ENCODE data around the gene RGS12.

Gene RGS12

DNA sequence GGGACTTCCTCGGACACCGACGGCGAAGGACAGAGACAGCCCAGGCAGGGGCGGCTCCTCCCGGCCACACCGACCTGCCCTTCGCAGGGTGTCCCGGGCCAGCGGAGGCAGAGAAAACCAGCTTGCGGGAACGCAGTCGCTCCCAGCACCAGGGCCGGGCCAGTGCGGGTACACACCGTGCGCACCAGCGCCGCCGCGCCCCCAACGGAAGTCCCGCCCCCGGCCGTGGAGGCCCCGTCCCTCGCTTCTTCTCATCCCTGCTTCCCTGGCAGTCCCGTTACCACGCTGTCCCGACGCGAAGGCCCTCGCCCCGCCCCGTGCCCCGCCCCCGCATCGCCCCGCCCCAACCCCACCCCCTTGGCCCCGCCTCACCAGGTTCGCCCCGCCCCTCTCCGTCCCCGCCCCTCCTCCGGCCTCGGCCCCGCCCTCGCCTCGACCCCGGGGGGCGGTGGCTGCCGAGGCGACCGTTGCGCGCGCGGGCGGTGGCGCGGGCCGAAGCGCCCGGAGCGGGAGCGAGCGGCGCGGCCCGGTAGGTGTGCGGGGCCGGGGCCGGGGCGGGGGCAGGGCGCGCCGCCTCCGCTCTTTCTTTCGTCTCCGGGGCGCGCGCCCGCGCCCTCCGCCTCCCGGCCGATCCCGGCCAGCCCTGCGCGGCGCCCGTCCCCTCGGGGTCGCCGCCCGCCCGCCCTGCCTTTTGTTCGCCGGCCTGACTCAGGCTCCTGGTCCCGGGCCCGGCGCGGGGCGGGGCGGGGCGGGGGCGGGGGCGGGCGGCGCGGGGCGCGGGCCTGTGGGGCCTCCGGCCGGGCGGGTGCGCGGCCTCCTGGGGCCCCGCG is at the start of gene RGS12:
Gene RGS12, plus strand, starts transcription at position 451 of the 830 bp plus-strand sequence. CDS start 23,150 bp downstream, outside the sequence.
- DNase-seq, result peak; percentile 87

- DNase-seq, result no peak
Measured at GRCh38 chr4:3243136-3243780, 49.6 kb upstream of the RGS12 start.

DNA sequence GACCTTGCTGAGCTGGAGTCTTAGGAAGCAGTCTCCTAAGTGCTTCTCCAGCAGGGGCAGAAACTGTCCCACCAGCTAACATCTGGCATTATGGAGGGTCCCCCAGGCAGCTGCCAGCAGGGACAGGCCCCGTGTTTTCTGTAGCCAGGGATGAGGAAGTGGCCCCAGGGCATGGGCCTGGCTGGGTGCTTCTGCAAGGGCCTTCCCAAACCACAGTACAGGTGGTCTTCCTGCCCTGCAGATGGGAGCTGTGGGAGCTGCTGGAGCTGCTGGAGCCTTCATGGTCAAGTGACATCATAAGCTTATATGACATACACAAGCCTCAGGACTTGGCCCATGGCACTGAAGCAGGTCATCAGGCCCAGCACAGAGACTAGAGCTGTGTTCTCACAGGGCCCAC is 48.8 kb upstream of the RGS12 start:
- no peak for DNase-seq

DNA sequence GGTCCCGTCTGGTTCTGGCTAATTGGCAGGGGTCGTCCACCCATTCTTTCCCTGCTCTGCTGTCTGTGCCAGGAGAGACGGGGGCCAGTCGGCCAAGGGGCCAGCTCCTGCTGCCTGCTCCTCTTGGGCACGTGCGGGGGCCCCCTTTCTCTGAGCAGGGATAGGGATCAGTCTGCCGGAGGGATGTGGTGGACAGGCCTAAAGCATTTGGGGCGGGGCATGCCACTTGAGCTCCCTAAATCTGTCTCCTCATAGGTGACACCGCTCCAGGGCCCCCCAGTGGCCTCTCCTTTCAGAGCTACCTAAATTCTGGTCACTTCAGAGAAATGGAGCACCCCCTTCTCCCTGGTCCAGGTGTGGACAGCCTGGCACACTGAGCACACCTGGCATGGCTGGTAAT is 48.1 kb upstream of the RGS12 start:
- DNase-seq, result no peak

GRCh38 chr4:3245676-3246075 is 47.1 kb upstream of the RGS12 start:
- DNase-seq, result no peak

- DNase-seq, result no peak
Measured at GRCh38 chr4:3246458-3247398, 46.1 kb upstream of the RGS12 start.

- no peak for DNase-seq
Measured at GRCh38 chr4:3247399-3248177, 45.2 kb upstream of the RGS12 start.

GRCh38 chr4:3248178-3248480 is 44.7 kb upstream of the RGS12 start:
- DNase-seq, result no peak

GRCh38 chr4:3248811-3249661 is 43.8 kb upstream of the RGS12 start, which contains the start of gene MSANTD1:
Gene MSANTD1, plus strand, starts transcription at chr4:3249159. Its CDS starts 64 bp downstream, at chr4:3249223.
- no peak for DNase-seq

GRCh38 chr4:3249711-3250437 is 42.9 kb upstream of the RGS12 start:
- DNase-seq, result peak; percentile 7

GRCh38 chr4:3250438-3250955 is 42.3 kb upstream of the RGS12 start:
- no peak for DNase-seq

DNA sequence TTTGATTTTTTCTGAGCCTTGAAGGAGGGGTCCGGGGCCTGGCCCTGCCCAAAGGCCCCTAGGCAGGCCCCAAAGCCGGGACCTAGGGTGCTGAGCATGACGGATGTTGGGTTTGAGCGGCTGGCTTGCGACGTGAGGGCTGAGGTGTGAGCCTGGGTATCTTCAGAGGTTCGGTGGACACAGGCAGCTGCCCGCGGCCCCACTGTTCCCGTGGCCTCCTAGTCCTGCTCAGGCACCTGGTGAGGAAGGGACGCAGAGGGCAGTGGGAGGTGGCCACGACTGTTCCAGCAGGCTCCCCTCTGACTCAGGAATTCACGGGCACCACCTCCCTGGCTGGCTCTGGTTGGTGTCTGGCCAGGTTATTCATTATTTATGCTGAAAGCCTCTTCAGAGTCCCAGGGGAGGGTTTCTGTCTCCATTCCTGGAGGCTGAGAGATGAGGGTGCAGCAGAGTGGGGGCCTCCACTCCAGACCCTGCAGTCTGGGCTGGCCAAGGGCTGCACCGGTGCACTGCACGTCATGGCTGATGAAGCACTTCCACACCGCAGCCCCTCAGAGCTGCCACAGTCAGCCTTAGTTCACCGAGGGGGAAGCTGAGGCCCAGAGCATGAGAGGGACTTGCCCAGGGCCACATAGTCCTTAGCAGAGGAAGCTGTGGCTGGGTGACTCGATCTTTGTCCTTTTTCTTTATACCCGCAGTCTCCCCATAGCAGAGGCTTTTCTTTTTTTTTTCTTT is 41.7 kb upstream of the RGS12 start:
- no peak for DNase-seq

- DNase-seq, result no peak
Measured at GRCh38 chr4:3251691-3252479, 40.9 kb upstream of the RGS12 start.

GRCh38 chr4:3252480-3252828 is 40.4 kb upstream of the RGS12 start:
- DNase-seq, result no peak

- DNase-seq, result no peak
Measured at GRCh38 chr4:3252831-3253641, 39.8 kb upstream of the RGS12 start.

GRCh38 chr4:3253808-3254207 is 39.0 kb upstream of the RGS12 start:
- no peak for DNase-seq

DNA sequence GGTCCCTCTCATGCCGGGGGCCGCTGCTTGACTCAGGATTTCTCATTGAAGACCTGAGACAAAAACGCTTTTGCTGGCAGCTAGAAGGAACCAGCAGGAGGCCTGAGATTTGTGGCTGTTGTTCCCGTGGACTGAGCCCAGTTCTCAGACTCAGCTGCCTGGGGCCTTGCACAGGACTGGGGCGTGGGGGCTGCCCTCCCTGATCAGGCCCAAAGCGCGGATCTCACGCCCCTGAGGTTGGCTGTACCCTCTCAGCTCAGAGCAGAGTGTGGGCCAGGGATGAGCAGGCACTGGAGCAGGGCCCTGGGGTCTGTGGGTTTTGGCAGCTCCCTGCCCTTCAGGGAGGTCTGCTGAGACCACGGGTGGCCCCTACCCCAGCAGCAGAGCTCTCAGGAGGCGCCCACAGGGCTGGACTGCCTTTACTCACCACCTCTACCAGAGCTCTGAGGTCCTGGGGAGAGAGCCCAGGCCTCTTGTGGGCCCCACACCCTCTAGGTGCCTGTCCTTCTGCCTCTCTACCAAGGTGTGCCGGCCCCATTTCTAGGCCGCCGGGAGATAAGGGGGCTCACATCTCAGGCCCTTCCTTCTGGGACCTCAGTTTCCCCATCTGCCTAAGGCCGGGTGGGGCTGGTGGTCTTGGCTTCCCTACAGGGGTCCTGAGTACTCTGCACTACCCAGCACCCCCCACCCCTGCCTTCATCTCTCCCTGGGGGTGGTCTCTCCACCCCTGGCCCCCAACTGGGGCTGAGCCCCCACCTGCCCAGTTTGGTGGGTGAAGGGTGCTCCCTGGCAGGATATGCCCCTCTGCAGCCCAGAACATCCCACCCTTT is 38.3 kb upstream of the RGS12 start:
- DNase-seq, result no peak
